ENCODE measurements around the gene PURA.

The PURA gene

GRCh38 chr5:140174465-140175366 is 60.8 kb downstream of the PURA start, which contains the start of gene CYSTM1 (continued):
- TF ChIP-seq ZNF658 (tag by site-specific recombination; IDR thresholded peaks at IDR 0.05) (no peak), TRIM28 (IDR thresholded peaks at IDR 0.05; ENCODE audit: borderline replicate concordance, low read length) (peak; percentile 14; the same call in 1 of the 2 replicates), ZFHX2 (tag by site-specific recombination; conservative IDR thresholded peaks at IDR 0.05) (peak; percentile 64), ZNF664 (tag by site-specific recombination; IDR thresholded peaks at IDR 0.05) (no peak), ZNF155 (tag by site-specific recombination; IDR thresholded peaks at IDR 0.05) (no peak), ZNF140 (tag by site-specific recombination; IDR thresholded peaks at IDR 0.05) (no peak), ZNF660 (tag by site-specific recombination; IDR thresholded peaks at IDR 0.05) (no peak), ZBTB20 (tag by site-specific recombination; IDR thresholded peaks at IDR 0.05) (no peak), KLF1 (tag by site-specific recombination; IDR thresholded peaks at IDR 0.05) (peak; percentile 39), ZNF221 (tag by site-specific recombination; IDR thresholded peaks at IDR 0.05; ENCODE audit: borderline replicate concordance) (no peak), ZNF133 (tag by site-specific recombination; IDR thresholded peaks at IDR 0.05) (no peak), ZNF610 (tag by site-specific recombination; IDR thresholded peaks at IDR 0.05; ENCODE audit: borderline replicate concordance) (peak; percentile 97), ZNF596 (tag by site-specific recombination; IDR thresholded peaks at IDR 0.05) (no peak), SCRT2 (tag by site-specific recombination; IDR thresholded peaks at IDR 0.05) (peak; percentile 96), SETDB1 (IDR thresholded peaks at IDR 0.05; ENCODE audit: insufficient read length, low read length) (no peak), ZNF24 (tag by site-specific recombination; IDR thresholded peaks at IDR 0.05) (no peak; the same call in 1 of the 2 replicates), GLI4 (tag by site-specific recombination; IDR thresholded peaks at IDR 0.05) (no peak), SP3 (tag by site-specific recombination; IDR thresholded peaks at IDR 0.05) (peak; percentile 81), IKZF3 (tag by site-specific recombination; IDR thresholded peaks at IDR 0.05) (no peak), ZNF670 (tag by site-specific recombination; IDR thresholded peaks at IDR 0.05; ENCODE audit: low read depth) (no peak), ZNF561 (tag by site-specific recombination; IDR thresholded peaks at IDR 0.05; ENCODE audit: borderline replicate concordance) (peak; percentile 15; the same call in 1 of the 2 replicates), ZNF350 (tag by site-specific recombination; IDR thresholded peaks at IDR 0.05) (no peak), ZBTB8A (tag by site-specific recombination; IDR thresholded peaks at IDR 0.05) (peak; percentile 85; the same call in 1 of the 2 replicates), SP2 (tag by site-specific recombination; IDR thresholded peaks at IDR 0.05) (peak; percentile 87), SP7 (tag by site-specific recombination; IDR thresholded peaks at IDR 0.05) (peak; percentile 54), KLF7 (tag by site-specific recombination; IDR thresholded peaks at IDR 0.05; ENCODE audit: borderline replicate concordance) (peak; percentile 48; the same call in 1 of the 2 replicates), ZNF335 (tag by site-specific recombination; conservative IDR thresholded peaks at IDR 0.05) (peak; percentile 88), ZNF629 (tag by site-specific recombination; IDR thresholded peaks at IDR 0.05) (peak; percentile 99), ZNF404 (tag by site-specific recombination; IDR thresholded peaks at IDR 0.05) (no peak), KLF8 (tag by site-specific recombination; IDR thresholded peaks at IDR 0.05) (peak; percentile 68; the same call in 1 of the 2 replicates), ZNF211 (tag by site-specific recombination; IDR thresholded peaks at IDR 0.05; ENCODE audit: low read depth) (no peak), ZNF311 (tag by site-specific recombination; IDR thresholded peaks at IDR 0.05; ENCODE audit: borderline replicate concordance) (no peak), GLIS2 (tag by site-specific recombination; IDR thresholded peaks at IDR 0.05) (peak; percentile 68), TCF7L2 (IDR thresholded peaks at IDR 0.05; ENCODE audit: borderline replicate concordance, low read depth, low read length) (no peak), ZNF791 (tag by site-specific recombination; IDR thresholded peaks at IDR 0.05) (no peak)
- TF ChIP-seq, protein P1, sequence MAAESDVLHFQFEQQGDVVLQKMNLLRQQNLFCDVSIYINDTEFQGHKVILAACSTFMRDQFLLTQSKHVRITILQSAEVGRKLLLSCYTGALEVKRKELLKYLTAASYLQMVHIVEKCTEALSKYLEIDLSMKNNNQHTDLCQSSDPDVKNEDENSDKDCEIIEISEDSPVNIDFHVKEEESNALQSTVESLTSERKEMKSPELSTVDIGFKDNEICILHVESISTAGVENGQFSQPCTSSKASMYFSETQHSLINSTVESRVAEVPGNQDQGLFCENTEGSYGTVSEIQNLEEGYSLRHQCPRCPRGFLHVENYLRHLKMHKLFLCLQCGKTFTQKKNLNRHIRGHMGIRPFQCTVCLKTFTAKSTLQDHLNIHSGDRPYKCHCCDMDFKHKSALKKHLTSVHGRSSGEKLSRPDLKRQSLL (tag by site-specific recombination; IDR thresholded peaks at IDR 0.05): no peak
- TF ChIP-seq, protein P2, sequence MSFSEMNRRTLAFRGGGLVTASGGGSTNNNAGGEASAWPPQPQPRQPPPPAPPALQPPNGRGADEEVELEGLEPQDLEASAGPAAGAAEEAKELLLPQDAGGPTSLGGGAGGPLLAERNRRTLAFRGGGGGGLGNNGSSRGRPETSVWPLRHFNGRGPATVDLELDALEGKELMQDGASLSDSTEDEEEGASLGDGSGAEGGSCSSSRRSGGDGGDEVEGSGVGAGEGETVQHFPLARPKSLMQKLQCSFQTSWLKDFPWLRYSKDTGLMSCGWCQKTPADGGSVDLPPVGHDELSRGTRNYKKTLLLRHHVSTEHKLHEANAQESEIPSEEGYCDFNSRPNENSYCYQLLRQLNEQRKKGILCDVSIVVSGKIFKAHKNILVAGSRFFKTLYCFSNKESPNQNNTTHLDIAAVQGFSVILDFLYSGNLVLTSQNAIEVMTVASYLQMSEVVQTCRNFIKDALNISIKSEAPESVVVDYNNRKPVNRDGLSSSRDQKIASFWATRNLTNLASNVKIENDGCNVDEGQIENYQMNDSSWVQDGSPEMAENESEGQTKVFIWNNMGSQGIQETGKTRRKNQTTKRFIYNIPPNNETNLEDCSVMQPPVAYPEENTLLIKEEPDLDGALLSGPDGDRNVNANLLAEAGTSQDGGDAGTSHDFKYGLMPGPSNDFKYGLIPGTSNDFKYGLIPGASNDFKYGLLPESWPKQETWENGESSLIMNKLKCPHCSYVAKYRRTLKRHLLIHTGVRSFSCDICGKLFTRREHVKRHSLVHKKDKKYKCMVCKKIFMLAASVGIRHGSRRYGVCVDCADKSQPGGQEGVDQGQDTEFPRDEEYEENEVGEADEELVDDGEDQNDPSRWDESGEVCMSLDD (tag by site-specific recombination; IDR thresholded peaks at IDR 0.05): peak; percentile 90
- TF ChIP-seq, protein P3, sequence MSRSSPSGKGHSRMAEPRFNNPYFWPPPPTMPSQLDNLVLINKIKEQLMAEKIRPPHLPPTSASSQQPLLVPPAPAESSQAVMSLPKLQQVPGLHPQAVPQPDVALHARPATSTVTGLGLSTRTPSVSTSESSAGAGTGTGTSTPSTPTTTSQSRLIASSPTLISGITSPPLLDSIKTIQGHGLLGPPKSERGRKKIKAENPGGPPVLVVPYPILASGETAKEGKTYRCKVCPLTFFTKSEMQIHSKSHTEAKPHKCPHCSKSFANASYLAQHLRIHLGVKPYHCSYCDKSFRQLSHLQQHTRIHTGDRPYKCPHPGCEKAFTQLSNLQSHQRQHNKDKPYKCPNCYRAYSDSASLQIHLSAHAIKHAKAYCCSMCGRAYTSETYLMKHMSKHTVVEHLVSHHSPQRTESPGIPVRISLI (tag by site-specific recombination; IDR thresholded peaks at IDR 0.05): no peak
